ENCODE results near the gene RSPH4A.

DNA sequence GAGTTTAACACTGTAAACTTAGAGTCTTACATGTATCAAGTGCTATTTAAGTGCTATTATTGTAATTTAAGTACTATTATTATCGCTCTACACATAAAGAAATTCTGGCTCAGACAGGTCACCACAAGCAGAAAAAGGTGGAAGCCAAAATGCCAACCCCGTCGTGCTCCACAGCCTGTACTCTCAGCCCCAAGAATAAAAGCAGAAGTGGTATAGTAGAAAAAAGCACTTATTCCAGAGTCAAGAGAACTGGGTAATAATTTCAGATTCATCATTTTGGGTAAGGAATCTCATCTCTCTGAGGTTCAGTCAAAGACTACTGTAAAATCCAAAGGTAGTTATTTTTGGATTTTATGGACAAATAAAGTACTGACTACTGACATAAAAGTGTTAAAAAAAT, 51.3 kb downstream of the RSPH4A start:
- no peak for TF ChIP-seq POLR2AphosphoS5 (IDR thresholded peaks at IDR 0.05)
- TF ChIP-seq, protein P1, sequence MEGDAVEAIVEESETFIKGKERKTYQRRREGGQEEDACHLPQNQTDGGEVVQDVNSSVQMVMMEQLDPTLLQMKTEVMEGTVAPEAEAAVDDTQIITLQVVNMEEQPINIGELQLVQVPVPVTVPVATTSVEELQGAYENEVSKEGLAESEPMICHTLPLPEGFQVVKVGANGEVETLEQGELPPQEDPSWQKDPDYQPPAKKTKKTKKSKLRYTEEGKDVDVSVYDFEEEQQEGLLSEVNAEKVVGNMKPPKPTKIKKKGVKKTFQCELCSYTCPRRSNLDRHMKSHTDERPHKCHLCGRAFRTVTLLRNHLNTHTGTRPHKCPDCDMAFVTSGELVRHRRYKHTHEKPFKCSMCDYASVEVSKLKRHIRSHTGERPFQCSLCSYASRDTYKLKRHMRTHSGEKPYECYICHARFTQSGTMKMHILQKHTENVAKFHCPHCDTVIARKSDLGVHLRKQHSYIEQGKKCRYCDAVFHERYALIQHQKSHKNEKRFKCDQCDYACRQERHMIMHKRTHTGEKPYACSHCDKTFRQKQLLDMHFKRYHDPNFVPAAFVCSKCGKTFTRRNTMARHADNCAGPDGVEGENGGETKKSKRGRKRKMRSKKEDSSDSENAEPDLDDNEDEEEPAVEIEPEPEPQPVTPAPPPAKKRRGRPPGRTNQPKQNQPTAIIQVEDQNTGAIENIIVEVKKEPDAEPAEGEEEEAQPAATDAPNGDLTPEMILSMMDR (IDR thresholded peaks at IDR 0.05 in 8 of 11, conservative IDR thresholded peaks at IDR 0.05 in 3 of 11) = no peak
